AG04450 (cell line): ENCODE measurements around the gene CCL21. TPM values are rescaled to one million over a fixed set of nuclear protein-coding genes. Genes with fewer than 3 reads are reported as not detected.

Experiments used
- CTCF ChIA-PET: fragments of 300-600, 350-600 bp; formaldehyde crosslinking; extraction: SDS; loops from one replicate; lab custom pipeline; 2022; ENCODE audit warnings: antibody characterized with exemption, inconsistent platforms; lab: Charles Lee
- POLR2A ChIA-PET: fragments of 350-600 bp; formaldehyde crosslinking; extraction: SDS; loops from one replicate; lab custom pipeline; 2021; ENCODE audit warnings: antibody characterized with exemption, inconsistent platforms; lab: Yijun Ruan, JAX
- DNase-seq: peaks from one replicate; pipeline ENCODE4 v3.0.0-alpha.2; 2011; ENCODE audit warnings: low read depth, low spot score
- H3K27ac ChIP-seq: one replicate; pipeline ENCODE4 v1.5.1; 2012; ENCODE audit warnings: low read depth, low read length, control low read depth
- H3K27me3 ChIP-seq: one replicate; pipeline ENCODE4 v1.6.0; 2012; ENCODE audit warnings: low read length; ENCODE audit not compliant: control insufficient read depth, insufficient read depth
- H3K4me3 ChIP-seq: 2 replicates; pipeline ENCODE4 v1.5.1; 2011; ENCODE audit warnings: mild to moderate bottlenecking, low read depth, low read length, control low read depth
- H3K9me3 ChIP-seq: 2 replicates; pipeline ENCODE4 v1.5.1; 2012; ENCODE audit warnings: low read length; ENCODE audit not compliant: control insufficient read depth, insufficient read depth
- CTCF ChIP-seq: IDR thresholded peaks from 2 replicates; pipeline ENCODE4 v1.5.1; 2011; ENCODE audit warnings: low read depth, low read length, control low read depth, inconsistent platforms
- polyA plus RNA-seq: library from polyadenylated mRNA; depleted of rRNA; stranded (reverse); fragments of >200 nt; gene quantifications from 2 replicates; pipeline ENCODE4 v1.2.3, GENCODE V29; 2011

Gene CCL21
- polyA plus RNA-seq, 1 experiment = not detected

GRCh38 chr9:34717996-34718614, 8.2 kb upstream of the CCL21 start:
- Histone ChIP-seq H3K9me3 (no peaks in the 10 kb centered on the region), H3K27me3 (peaks cover 23% of the 10 kb centered on the region), H3K4me3 (no peak overlapping the region), H3K27ac (no peak overlapping the region)
- ChIA-PET CTCF (interaction anchor here (1.0 to 1.8 kb wide), 2 partner anchors 16 to 17 kb away, joined by 3 to 6 read pairs; no protein-coding TSS in a partner anchor), POLR2A (no interaction called here)
- DNase-seq = no peak
- no peak for TF ChIP-seq CTCF

- H3K27ac ChIP-seq = no peak overlapping the region
- TF ChIP-seq CTCF = no peak
- no peaks in the 10 kb centered on the region for H3K9me3 ChIP-seq
- CTCF ChIA-PET = interaction anchor here (1.8 kb wide), 1 partner anchor 14 kb away, joined by 6 read pairs; no protein-coding TSS in a partner anchor
- POLR2A ChIA-PET = no interaction called here
- no peak overlapping the region for H3K4me3 ChIP-seq
- DNase-seq = no peak
- H3K27me3 ChIP-seq = peaks cover 26% of the 10 kb centered on the region
Measured at GRCh38 chr9:34716711-34717110, 6.8 kb upstream of the CCL21 start.

- peaks cover 26% of the 10 kb centered on the region for H3K27me3 ChIP-seq
- no peak for TF ChIP-seq CTCF
- no peak overlapping the region for H3K4me3 ChIP-seq
- no peaks in the 10 kb centered on the region for H3K9me3 ChIP-seq
- no peak overlapping the region for H3K27ac ChIP-seq
- DNase-seq = no peak
- ChIA-PET CTCF (interaction anchor here (5.2 kb wide), 1 partner anchor 14 kb away, joined by 40 read pairs; no protein-coding TSS in a partner anchor), POLR2A (no interaction called here)
Measured at GRCh38 chr9:34715639-34716215, 5.8 kb upstream of the CCL21 start.

GRCh38 chr9:34714007-34714406, 4.1 kb upstream of the CCL21 start:
- POLR2A ChIA-PET = no interaction called here
- H3K4me3 ChIP-seq = no peak overlapping the region
- no peak overlapping the region for H3K27ac ChIP-seq
- CTCF ChIA-PET = interaction anchor here (5.2 kb wide), 1 partner anchor 12 kb away, joined by 40 read pairs; no protein-coding TSS in a partner anchor
- H3K9me3 ChIP-seq = no peaks in the 10 kb centered on the region
- no peak for DNase-seq
- TF ChIP-seq CTCF = no peak
- peaks cover 26% of the 10 kb centered on the region for H3K27me3 ChIP-seq

DNA sequence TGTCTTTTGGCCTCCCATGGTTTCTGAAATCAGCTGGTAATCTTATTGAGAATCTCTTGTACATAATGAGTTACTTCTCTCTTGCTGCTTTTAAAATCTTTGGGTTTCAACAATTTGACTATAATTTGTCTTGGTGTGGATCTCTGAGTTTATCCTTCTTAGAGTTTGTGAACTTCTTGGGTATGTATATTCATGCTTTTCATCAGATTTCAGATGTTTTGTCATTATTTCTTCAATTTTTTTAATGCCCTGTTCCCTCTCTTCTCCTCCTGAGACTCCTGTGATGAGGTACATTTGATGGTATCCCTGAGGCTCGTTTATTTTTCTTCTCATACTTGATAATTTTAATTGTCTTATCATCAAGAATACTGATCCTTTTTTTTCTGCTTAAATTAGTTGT, 2.2 kb upstream of the CCL21 start:
- Histone ChIP-seq H3K9me3 (no peaks in the 10 kb centered on the region), H3K27ac (no peak overlapping the region), H3K27me3 (peaks cover 29% of the 10 kb centered on the region), H3K4me3 (no peak overlapping the region)
- ChIA-PET CTCF (interaction anchor here (5.2 kb wide), 1 partner anchor 10 kb away, joined by 40 read pairs; no protein-coding TSS in a partner anchor), POLR2A (no interaction called here)
- no peak for TF ChIP-seq CTCF
- no peak for DNase-seq
